ENCODE measurements around the gene KRI1.
"Not testable (repeated sequence)": the region's sequence is repeated elsewhere in the genome, so short reads cannot be mapped to it uniquely, and the experiment has no call there.

The KRI1 gene

DNA sequence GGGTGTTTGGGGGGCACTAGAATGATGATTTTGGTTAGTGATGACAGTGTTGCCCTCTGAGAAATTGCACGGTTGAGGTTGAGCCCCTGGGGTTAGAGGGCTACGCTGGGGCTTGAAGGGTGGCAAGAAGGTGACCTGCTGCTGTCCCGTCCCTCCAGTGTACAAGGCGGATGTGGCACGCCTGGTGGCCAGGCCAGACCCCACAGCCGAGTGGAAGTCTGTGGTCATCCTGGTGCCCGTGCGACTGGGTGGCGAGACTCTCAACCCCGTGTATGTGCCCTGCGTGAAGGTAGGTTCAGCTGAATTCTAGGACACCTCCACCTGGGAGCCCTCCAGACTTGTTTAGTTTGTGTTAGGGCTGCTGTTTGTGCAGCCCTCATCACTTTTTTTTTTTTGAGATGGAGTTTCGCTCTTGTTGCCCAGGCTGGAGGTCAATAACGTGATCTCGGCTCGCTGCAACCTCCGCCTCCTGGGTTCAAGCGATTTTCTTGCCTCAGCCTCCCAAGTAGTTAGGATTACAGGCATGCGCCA lies 17.0 kb downstream of the KRI1 start:
- DNase-seq (ENCODE audit: low read depth, low spot score), result no peak
- Histone ChIP-seq H3K9me3 (ENCODE audit: low read depth, low read length) (no peaks in the 10 kb centered on the region), H3K9ac (ENCODE audit: insufficient read length) (no peak overlapping the region), H3K36me3 (ENCODE audit: insufficient read depth, low read length) (peaks cover 23% of the 10 kb centered on the region), H3K4me3 (no peak overlapping the region), H3K27ac (no peak overlapping the region)
- TF ChIP-seq EZH2 (IDR thresholded peaks at IDR 0.05) (no peak), POLR2AphosphoS5 (IDR thresholded peaks at IDR 0.05; ENCODE audit: borderline replicate concordance, low read depth, low read length) (no peak), FOXP2 (optimal IDR thresholded peaks at IDR 0.05; ENCODE audit: control extremely low read depth, extremely low read length, insufficient read depth) (no peak)

DNA sequence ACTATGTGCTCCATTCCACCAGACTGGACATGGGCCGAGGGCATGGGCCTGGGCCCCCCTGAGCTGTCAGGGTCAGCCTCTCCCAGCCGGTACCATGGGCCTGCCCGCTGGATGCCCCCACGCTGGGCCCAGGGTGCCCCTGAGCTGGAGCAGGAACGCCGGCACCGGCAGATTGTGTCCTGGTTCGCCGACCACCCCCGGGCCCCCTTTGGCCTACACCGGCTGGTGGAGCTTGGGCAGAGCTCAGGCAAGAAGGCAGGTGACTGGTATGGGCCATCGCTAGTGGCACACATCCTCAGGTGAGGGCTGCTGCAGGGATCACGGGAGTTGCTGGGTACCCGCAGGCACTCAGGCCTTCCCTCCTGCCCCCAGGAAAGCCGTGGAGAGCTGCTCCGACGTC lies 19.0 kb downstream of the KRI1 start:
- Histone ChIP-seq H3K4me3 (no peak overlapping the region), H3K9ac (ENCODE audit: insufficient read length) (no peak overlapping the region), H3K36me3 (ENCODE audit: insufficient read depth, low read length) (peaks cover 3% of the 10 kb centered on the region; the same call in 1 of the 2 replicates), H3K27ac (no peak overlapping the region), H3K9me3 (ENCODE audit: low read depth, low read length) (no peaks in the 10 kb centered on the region)
- no peak for TF ChIP-seq FOXP2 (optimal IDR thresholded peaks at IDR 0.05; ENCODE audit: control extremely low read depth, extremely low read length, insufficient read depth)
- TF ChIP-seq POLR2AphosphoS5 (IDR thresholded peaks at IDR 0.05; ENCODE audit: borderline replicate concordance, low read depth, low read length), result no peak
- TF ChIP-seq EZH2 (IDR thresholded peaks at IDR 0.05), result no peak
- DNase-seq (ENCODE audit: low read depth, low spot score), result no peak

DNA sequence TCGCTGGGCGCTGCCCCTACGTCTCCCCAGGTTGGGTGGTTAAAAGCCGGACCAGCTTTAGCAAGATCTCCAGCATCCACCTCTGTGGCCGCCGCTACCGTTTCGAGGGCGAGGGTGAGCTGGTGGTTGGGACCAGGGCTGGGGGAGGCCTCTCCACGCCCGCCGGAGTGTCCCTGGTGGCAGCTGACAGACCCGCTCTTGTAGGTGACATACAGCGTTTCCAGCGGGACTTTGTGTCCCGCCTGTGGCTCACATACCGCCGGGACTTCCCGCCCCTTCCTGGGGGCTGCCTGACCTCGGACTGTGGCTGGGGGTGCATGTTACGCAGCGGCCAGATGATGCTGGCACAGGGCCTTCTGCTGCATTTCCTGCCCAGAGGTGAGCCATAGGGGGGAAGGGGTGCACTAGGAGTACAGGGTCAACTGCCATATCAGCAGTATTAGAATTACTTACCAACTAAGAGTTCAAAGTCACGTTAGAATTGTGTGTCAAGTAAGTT lies 21.0 kb downstream of the KRI1 start:
- Histone ChIP-seq H3K4me3 (peak overlapping the region; percentile 82), H3K9me3 (ENCODE audit: low read depth, low read length) (no peaks in the 10 kb centered on the region), H3K27ac (no peak overlapping the region), H3K36me3 (ENCODE audit: insufficient read depth, low read length) (no peaks in the 10 kb centered on the region; the same call in 1 of the 2 replicates), H3K9ac (ENCODE audit: insufficient read length) (peak overlapping the region; percentile 88)
- TF ChIP-seq POLR2AphosphoS5 (IDR thresholded peaks at IDR 0.05; ENCODE audit: borderline replicate concordance, low read depth, low read length) (no peak), FOXP2 (optimal IDR thresholded peaks at IDR 0.05; ENCODE audit: control extremely low read depth, extremely low read length, insufficient read depth) (no peak), EZH2 (IDR thresholded peaks at IDR 0.05) (no peak)
- DNase-seq (ENCODE audit: low read depth, low spot score), result no peak

DNA sequence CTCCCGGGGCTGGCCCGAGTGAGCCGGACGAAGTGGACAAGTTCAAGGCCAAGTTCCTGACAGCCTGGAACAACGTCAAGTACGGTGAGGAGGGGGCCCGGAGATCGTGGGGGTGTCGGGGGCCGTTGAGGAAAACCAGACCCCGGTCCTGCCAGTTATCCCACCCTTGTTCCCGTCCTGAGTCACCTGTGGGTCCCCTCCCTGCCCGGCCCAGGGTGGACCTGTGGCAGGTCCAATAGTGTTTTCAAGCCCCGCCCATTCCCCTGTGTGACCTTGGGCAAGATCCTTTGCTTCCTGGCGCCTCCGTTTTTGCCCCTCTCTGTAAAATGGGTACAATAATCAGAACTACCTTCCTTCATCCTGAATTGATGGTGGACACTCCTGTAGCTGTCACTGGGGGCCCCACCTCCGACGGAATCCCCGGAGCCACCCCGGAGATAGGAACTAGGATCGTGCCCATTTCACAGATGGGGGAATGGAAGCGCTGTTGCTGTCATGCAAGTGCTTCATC lies 21.5 kb downstream of the KRI1 start:
- no peak for TF ChIP-seq FOXP2 (optimal IDR thresholded peaks at IDR 0.05; ENCODE audit: control extremely low read depth, extremely low read length, insufficient read depth)
- TF ChIP-seq POLR2AphosphoS5 (IDR thresholded peaks at IDR 0.05; ENCODE audit: borderline replicate concordance, low read depth, low read length), result no peak
- TF ChIP-seq EZH2 (IDR thresholded peaks at IDR 0.05), result no peak
- DNase-seq (ENCODE audit: low read depth, low spot score), result no peak
- H3K9ac ChIP-seq (ENCODE audit: insufficient read length), result peak overlapping the region; percentile 88
- H3K27ac ChIP-seq, result no peak overlapping the region
- peak overlapping the region; percentile 82 for H3K4me3 ChIP-seq
- no peaks in the 10 kb centered on the region; the same call in 1 of the 2 replicates for H3K36me3 ChIP-seq (ENCODE audit: insufficient read depth, low read length)
- no peaks in the 10 kb centered on the region for H3K9me3 ChIP-seq (ENCODE audit: low read depth, low read length)

DNA sequence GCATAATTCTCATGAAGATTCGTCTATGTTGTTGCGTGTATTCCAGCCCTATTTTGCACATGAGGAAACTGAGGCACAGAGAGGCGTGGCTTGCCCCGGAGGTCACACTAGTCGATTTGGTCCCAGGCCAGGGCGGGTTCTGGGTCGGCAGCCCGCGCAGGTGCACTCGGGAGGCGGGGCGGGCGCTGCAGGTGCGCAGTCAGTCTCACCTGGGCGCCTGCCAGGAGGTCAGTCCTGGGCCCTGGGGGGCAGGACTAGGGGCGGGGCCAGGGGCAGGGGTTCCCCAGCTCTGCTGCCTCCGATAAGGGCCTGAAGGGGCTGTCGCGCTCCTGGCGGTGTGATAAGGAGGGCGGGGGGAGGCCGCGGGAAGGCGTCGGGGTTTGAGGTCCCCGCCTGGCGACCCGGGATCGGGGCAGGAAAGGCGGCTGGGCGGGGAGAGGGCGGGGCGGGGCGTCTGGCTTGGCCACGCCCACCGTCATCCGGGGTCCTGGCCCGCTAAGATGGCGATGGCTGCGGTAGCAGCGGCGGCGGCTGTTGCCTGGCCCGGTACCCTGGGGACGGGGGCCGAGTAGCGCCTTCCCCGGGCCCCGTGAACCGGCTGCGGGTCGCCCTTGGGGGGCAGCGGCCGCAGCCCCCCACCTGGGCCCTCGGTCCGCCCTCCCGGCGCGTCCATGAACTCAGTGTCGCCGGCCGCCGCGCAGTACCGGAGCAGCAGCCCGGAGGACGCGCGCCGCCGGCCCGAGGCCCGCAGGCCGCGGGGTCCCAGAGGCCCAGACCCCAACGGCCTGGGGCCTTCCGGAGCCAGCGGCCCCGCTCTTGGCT lies 22.2 kb downstream of the KRI1 start, which contains the start of gene ATG4D:
Gene ATG4D (plus strand): TSS at position 485 of the 822 bp plus-strand sequence. CDS start 187 bp downstream, at position 672.
- TF ChIP-seq FOXP2 (optimal IDR thresholded peaks at IDR 0.05; ENCODE audit: control extremely low read depth, extremely low read length, insufficient read depth) (no peak), EZH2 (IDR thresholded peaks at IDR 0.05) (no peak), POLR2AphosphoS5 (IDR thresholded peaks at IDR 0.05; ENCODE audit: borderline replicate concordance, low read depth, low read length) (peak; percentile 77)
- Histone ChIP-seq H3K27ac (no peak within 1 kb of the TSS), H3K36me3 (ENCODE audit: insufficient read depth, low read length) (no peaks in the 10 kb centered on the region; the same call in 1 of the 2 replicates), H3K9ac (ENCODE audit: insufficient read length) (peak within 1 kb of the TSS; percentile 88), H3K4me3 (peak within 1 kb of the TSS; percentile 82), H3K9me3 (ENCODE audit: low read depth, low read length) (no peaks in the 10 kb centered on the region)
- no peak for DNase-seq (ENCODE audit: low read depth, low spot score)

DNA sequence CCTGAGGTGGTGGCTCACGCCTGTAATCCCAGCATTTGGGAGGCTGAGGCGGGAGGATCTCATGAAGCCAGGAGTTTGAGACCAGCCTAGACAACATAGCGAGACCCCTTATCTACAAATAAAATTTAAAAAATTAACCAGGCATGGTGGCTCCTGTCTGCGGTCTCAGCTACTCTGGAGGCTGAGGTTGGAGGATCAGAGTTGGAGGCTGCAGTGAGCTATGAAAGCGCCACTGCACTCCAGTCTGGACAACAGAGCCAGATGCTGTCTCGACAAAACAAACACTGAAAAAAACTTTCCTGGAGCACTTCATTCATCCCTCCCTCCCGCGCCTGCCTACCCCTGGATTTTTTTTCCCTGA lies 22.8 kb downstream of the KRI1 start:
- TF ChIP-seq POLR2AphosphoS5 (IDR thresholded peaks at IDR 0.05; ENCODE audit: borderline replicate concordance, low read depth, low read length), result no peak
- no peak for TF ChIP-seq EZH2 (IDR thresholded peaks at IDR 0.05)
- no peak for TF ChIP-seq FOXP2 (optimal IDR thresholded peaks at IDR 0.05; ENCODE audit: control extremely low read depth, extremely low read length, insufficient read depth)
- no peak overlapping the region for H3K9ac ChIP-seq (ENCODE audit: insufficient read length)
- peak overlapping the region; percentile 82 for H3K4me3 ChIP-seq
- no peak overlapping the region for H3K27ac ChIP-seq
- no peaks in the 10 kb centered on the region for H3K9me3 ChIP-seq (ENCODE audit: low read depth, low read length)
- H3K36me3 ChIP-seq (ENCODE audit: insufficient read depth, low read length), result no peaks in the 10 kb centered on the region; the same call in 1 of the 2 replicates
- DNase-seq (ENCODE audit: low read depth, low spot score), result no peak

DNA sequence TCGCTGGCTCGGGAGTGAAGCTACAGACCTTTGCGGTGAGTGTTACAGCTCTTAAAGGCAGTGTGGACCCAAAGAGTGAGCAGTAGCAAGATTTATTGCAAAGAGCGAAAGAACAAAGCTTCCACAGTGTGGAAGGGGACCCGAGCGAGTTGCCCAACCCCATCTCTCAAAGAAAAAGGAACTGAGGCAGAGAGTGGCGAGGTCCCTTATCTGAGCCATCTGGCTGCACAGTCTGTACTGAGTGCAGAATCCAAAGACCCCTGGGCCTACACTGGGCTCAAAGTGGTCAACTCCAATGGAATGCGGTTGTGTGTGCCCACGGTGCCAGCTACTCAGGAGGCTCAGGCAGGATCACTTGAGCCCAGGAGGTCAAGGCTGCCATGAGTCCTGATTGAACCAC lies 26.8 kb downstream of the KRI1 start:
- H3K27ac ChIP-seq; H3K9ac ChIP-seq (ENCODE audit: insufficient read length); DNase-seq (ENCODE audit: low read depth, low spot score); H3K4me3 ChIP-seq; H3K9me3 ChIP-seq (ENCODE audit: low read depth, low read length); H3K36me3 ChIP-seq (ENCODE audit: insufficient read depth, low read length): not testable (repeated sequence)

DNA sequence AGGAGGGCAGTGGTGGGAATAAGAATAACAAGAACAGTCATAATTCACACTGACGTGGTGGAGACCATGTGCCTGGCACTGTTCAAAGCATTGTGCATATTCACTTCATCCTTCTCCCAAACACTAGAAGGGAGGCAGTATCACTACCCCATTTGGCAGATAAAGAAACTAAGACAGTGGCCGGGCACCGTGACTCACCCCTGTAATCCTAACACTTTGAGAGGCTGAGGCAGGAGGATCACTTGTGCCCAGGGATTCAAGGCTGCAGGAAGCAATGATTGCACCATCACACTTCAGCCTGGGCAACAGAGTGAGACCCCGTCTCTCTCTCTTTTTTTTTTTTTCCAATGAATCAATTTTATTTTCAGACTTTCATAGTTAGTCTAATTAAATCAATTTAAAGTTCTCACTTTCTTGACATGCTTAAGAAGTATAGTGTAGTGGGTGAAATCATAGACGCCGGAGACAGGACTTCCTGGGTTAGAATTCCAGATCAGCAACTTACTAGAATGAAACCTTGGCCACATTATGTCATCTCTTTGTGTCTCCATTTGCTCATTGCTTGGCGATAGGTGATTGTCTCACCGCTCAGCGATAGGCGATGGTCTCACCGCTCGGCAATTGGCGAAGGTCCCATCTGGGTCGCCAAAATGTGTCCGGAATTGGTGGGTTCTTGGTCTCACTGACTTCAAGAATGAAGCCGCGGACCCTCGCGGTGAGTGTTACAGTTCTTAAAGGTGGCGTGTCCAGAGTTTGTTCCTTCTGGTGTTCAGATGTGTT lies 27.4 kb downstream of the KRI1 start:
- no peak for TF ChIP-seq FOXP2 (optimal IDR thresholded peaks at IDR 0.05; ENCODE audit: control extremely low read depth, extremely low read length, insufficient read depth)
- no peak for TF ChIP-seq POLR2AphosphoS5 (IDR thresholded peaks at IDR 0.05; ENCODE audit: borderline replicate concordance, low read depth, low read length)
- TF ChIP-seq EZH2 (IDR thresholded peaks at IDR 0.05), result no peak
- H3K9me3 ChIP-seq (ENCODE audit: low read depth, low read length), result no peaks in the 10 kb centered on the region
- H3K36me3 ChIP-seq (ENCODE audit: insufficient read depth, low read length), result no peaks in the 10 kb centered on the region
- H3K27ac ChIP-seq, result no peak overlapping the region
- DNase-seq (ENCODE audit: low read depth, low spot score), result no peak
- no peak overlapping the region for H3K4me3 ChIP-seq
- no peak overlapping the region for H3K9ac ChIP-seq (ENCODE audit: insufficient read length)

Data from SK-N-MC (cell line).